Measurements from ENCODE around the gene ZDBF2. TPM values are rescaled to one million over a fixed set of nuclear protein-coding genes. Genes with fewer than 3 reads are reported as not detected.

ZDBF2 gene
- total RNA-seq, 1 donor from 2014 or later = 11.3 TPM

DNA sequence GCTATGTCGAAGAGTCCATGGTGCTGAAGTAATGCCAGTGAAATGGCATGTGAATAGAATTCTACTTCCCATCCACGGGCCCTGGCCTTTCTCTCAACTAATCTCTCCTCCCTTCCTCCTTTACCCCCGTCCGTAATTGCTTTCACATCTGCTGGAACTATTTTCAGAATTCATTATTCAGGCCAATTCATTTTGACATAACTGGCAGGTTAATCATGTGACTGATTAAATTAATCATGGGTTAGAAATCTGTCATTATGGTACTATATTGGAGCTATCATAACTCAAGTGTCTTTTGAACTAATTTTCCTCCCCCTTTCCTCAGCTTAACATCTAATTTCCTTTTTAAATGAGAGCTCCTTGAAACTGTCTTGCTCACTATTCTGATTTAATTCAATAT lies 66.9 kb downstream of the ZDBF2 start:
- TF ChIP-seq, protein P1, sequence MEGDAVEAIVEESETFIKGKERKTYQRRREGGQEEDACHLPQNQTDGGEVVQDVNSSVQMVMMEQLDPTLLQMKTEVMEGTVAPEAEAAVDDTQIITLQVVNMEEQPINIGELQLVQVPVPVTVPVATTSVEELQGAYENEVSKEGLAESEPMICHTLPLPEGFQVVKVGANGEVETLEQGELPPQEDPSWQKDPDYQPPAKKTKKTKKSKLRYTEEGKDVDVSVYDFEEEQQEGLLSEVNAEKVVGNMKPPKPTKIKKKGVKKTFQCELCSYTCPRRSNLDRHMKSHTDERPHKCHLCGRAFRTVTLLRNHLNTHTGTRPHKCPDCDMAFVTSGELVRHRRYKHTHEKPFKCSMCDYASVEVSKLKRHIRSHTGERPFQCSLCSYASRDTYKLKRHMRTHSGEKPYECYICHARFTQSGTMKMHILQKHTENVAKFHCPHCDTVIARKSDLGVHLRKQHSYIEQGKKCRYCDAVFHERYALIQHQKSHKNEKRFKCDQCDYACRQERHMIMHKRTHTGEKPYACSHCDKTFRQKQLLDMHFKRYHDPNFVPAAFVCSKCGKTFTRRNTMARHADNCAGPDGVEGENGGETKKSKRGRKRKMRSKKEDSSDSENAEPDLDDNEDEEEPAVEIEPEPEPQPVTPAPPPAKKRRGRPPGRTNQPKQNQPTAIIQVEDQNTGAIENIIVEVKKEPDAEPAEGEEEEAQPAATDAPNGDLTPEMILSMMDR (IDR thresholded peaks at IDR 0.05) = no peak
- DNase-seq (no peak), ATAC-seq (no peak)
- no peaks in the 10 kb centered on the region for H3K27me3 ChIP-seq
- intact Hi-C loops (cut with DNase I) = no loop called here
- H3K27ac ChIP-seq = no peak overlapping the region
- no peaks in the 10 kb centered on the region for H3K36me3 ChIP-seq
- H3K4me3 ChIP-seq = no peak overlapping the region
- peaks cover 3% of the 10 kb centered on the region for H3K4me1 ChIP-seq
- H3K9me3 ChIP-seq = no peaks in the 10 kb centered on the region

DNA sequence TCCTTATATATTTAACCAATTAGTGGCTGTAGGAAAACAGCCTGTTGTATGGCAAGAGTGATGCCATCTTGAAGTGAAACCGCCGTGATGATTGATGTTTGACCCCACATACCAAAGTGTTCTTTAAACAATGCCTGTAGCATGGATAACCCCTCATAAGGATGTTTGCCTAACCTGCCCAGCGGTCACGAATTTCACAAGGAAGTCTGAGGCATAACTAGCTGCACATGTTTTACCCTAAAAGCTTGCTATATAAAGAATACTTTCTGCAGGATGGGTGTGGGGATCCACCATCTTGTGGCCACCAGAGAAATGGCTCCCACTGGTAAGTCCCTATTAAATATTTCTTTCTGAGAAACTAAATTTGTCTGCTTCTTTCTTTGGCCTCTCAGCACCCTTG lies 68.7 kb downstream of the ZDBF2 start:
- TF ChIP-seq, protein P1 (IDR thresholded peaks at IDR 0.05) = no peak
- H3K4me1 ChIP-seq = peaks cover 3% of the 10 kb centered on the region
- ATAC-seq = no peak
- intact Hi-C loops (cut with DNase I) = no loop called here
- no peak overlapping the region for H3K4me3 ChIP-seq
- no peak overlapping the region for H3K27ac ChIP-seq
- no peak for DNase-seq
- H3K9me3 ChIP-seq = no peaks in the 10 kb centered on the region
- no peaks in the 10 kb centered on the region for H3K27me3 ChIP-seq
- H3K36me3 ChIP-seq = no peaks in the 10 kb centered on the region

DNA sequence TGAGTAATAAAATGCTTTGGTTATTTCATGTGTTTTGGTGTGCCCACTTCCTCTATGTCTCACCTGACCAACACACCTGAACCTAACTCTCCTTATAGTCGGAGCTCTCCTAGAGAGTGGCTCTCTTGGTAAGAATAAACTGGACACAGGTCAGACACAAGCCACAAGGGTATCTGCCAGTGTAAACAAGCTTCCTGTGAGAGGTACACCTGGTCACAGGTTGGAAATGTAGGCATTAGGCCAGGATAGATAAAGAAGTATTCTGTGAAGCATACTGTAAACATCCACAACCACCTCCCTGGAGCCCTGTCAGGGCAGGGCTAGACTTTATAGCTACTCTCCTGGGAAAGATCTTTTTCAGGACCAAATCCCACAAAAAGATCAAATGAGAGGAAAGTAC lies 69.4 kb downstream of the ZDBF2 start:
- no peak for ATAC-seq
- no peaks in the 10 kb centered on the region for H3K36me3 ChIP-seq
- no peaks in the 10 kb centered on the region for H3K27me3 ChIP-seq
- no peaks in the 10 kb centered on the region for H3K9me3 ChIP-seq
- no peak for DNase-seq
- TF ChIP-seq, protein P1 (IDR thresholded peaks at IDR 0.05) = no peak
- intact Hi-C loops (cut with DNase I) = no loop called here
- H3K27ac ChIP-seq = no peak overlapping the region
- no peak overlapping the region for H3K4me3 ChIP-seq
- H3K4me1 ChIP-seq = peaks cover 3% of the 10 kb centered on the region

DNA sequence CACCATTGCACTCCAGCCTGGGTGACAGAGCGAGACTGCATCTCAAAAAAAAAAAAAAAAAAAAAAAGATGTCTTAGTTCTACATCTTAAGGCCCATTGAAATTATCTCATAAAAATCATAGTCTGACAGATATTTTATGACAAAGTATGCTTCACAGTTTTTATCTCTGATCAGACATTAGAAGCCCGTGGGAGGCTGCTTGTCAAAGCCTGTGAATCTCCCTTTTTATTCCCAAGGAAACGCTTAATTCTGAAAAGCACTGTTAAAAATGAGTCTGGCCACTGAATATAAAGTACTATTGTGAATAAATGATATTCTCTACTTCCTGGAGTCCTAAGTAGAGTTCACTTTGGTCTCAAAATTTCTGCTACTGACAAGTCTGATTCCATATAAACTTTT lies 71.1 kb downstream of the ZDBF2 start:
- TF ChIP-seq, protein P1 (IDR thresholded peaks at IDR 0.05) = no peak
- no peak for ATAC-seq
- Histone ChIP-seq H3K36me3 (no peaks in the 10 kb centered on the region), H3K27me3 (no peaks in the 10 kb centered on the region), H3K4me1 (peaks cover 3% of the 10 kb centered on the region), H3K9me3 (no peaks in the 10 kb centered on the region), H3K4me3 (no peak overlapping the region), H3K27ac (no peak overlapping the region)
- DNase-seq = no peak
- intact Hi-C loops (cut with DNase I) = no loop called here

DNA sequence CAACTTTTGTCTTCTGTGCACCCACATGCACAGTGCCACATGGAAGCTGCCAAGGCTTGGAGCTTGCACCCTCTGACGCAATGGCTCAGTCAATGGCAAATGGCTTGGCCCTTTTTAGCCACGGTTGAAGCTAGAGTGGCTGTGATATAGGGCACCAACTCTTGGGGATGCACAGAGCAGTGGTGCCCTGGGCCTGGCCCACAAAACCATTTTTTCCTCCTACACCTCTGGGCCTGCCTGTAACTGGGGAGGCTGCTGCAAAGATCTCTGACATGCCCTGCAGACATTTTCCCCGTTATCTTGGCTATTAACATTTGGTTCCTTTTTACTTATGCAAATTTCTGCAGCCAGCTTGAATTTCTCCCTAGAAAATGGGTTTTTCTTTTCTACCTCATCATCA lies 74.9 kb downstream of the ZDBF2 start:
- ATAC-seq = no peak

More for the DNA sequence above, 74.9 kb downstream of the ZDBF2 start:
- H3K4me1 ChIP-seq = no peaks in the 10 kb centered on the region
- intact Hi-C loops (cut with DNase I) = no loop called here
- no peaks in the 10 kb centered on the region for H3K27me3 ChIP-seq
- DNase-seq = no peak
- H3K27ac ChIP-seq = no peak overlapping the region
- no peaks in the 10 kb centered on the region for H3K36me3 ChIP-seq
- no peaks in the 10 kb centered on the region for H3K9me3 ChIP-seq
- TF ChIP-seq, protein P1 (IDR thresholded peaks at IDR 0.05) = no peak
- no peak overlapping the region for H3K4me3 ChIP-seq
